ENCODE data around the gene AGAP2. TPM values are rescaled to one million over a fixed set of nuclear protein-coding genes. Genes with fewer than 3 reads are reported as not detected.
A peak's percentile ranks its signal among the peaks of the same experiment; 100 is the strongest.

Gene AGAP2
- total RNA-seq, 2 experiments from 2014 or later = 21.0 to 21.2 TPM

- Mint-ChIP-seq H3K27ac (no peak overlapping the region), H3K27me3 (peaks cover 35% of the 10 kb centered on the region), H3K4me3 (peak overlapping the region; percentile 86), H3K4me1 (ENCODE audit: low read depth) (peaks cover 46% of the 10 kb centered on the region), H3K36me3 (ENCODE audit: low read depth) (peaks cover 18% of the 10 kb centered on the region), H3K9me3 (no peaks in the 10 kb centered on the region)
- TF ChIP-seq CTCF (IDR thresholded peaks at IDR 0.05) = no peak
- no peak for ATAC-seq (ENCODE audit: poor library complexity)
- Histone ChIP-seq H3K4me1 (ENCODE audit: insufficient read depth, low read length) (peaks cover 33% of the 10 kb centered on the region), H3K27ac (ENCODE audit: low read depth in 1 of 2, low read length in 2 of 2) (no peak overlapping the region), H3K9me3 (ENCODE audit: control insufficient read depth in 1 of 2, insufficient read depth in 1 of 2, low read length in 2 of 2) (peaks cover 0 to 10% of the 10 kb centered on the region in 2 experiments), H3K36me3 (ENCODE audit: insufficient read depth, low read length) (peaks cover 2% of the 10 kb centered on the region), H3K27me3 (ENCODE audit: control insufficient read depth in 1 of 2, insufficient read depth in 2 of 2, low read length in 2 of 2) (peaks cover 27 to 31% of the 10 kb centered on the region in 2 experiments), H3K4me3 (ENCODE audit: low read length) (peak overlapping the region; percentile 60)
- ChIA-PET POLR2A (interaction anchor here (0.9 to 1.2 kb wide), 4 partner anchors 12 to 19 kb away, joined by 3 to 6 read pairs (median 3); partner anchors contain the start of genes CDK4, TSFM and TSPAN31), CTCF (interaction anchor here (1.3 to 2.8 kb wide), 2 partner anchors 8 to 19 kb away, joined by 5 to 18 read pairs; partner anchors contain the start of gene TSFM)
- intact Hi-C loops (cut with DNase I, micrococcal nuclease) = no loop called here
- DNase-seq = no peak
These were observed 25.5 kb upstream of the AGAP2 start for GRCh38 chr12:57763881-57764661.

- Histone ChIP-seq H3K27ac (ENCODE audit: low read depth in 1 of 2, low read length in 2 of 2) (no peak overlapping the region), H3K9me3 (ENCODE audit: control insufficient read depth in 1 of 2, insufficient read depth in 1 of 2, low read length in 2 of 2) (peaks cover 0 to 10% of the 10 kb centered on the region in 2 experiments), H3K4me3 (ENCODE audit: low read length) (no peak overlapping the region), H3K4me1 (ENCODE audit: insufficient read depth, low read length) (peaks cover 36% of the 10 kb centered on the region), H3K36me3 (ENCODE audit: insufficient read depth, low read length) (peaks cover 17% of the 10 kb centered on the region), H3K27me3 (ENCODE audit: control insufficient read depth in 1 of 2, insufficient read depth in 2 of 2, low read length in 2 of 2) (peaks cover 27 to 28% of the 10 kb centered on the region in 2 experiments)
- Mint-ChIP-seq H3K4me1 (ENCODE audit: low read depth) (peaks cover 52% of the 10 kb centered on the region), H3K9me3 (no peaks in the 10 kb centered on the region), H3K4me3 (no peak overlapping the region), H3K36me3 (ENCODE audit: low read depth) (peaks cover 21% of the 10 kb centered on the region), H3K27ac (no peak overlapping the region), H3K27me3 (peaks cover 35% of the 10 kb centered on the region)
- ATAC-seq (ENCODE audit: poor library complexity) (no peak), DNase-seq (no peak)
- CTCF ChIA-PET = no interaction called here
- POLR2A ChIA-PET = interaction anchor here (1.3 kb wide), 1 partner anchor 21 kb away, joined by 3 read pairs; the partner anchor contains the start of gene TSFM
- intact Hi-C loops (cut with DNase I, micrococcal nuclease) = no loop called here
- no peak for TF ChIP-seq CTCF (IDR thresholded peaks at IDR 0.05)
These were observed 23.9 kb upstream of the AGAP2 start for GRCh38 chr12:57762463-57762862.

- no peak for ATAC-seq (ENCODE audit: poor library complexity)
- DNase-seq = no peak
- Histone ChIP-seq H3K27ac (ENCODE audit: low read depth in 1 of 2, low read length in 2 of 2) (no peak overlapping the region), H3K4me1 (ENCODE audit: insufficient read depth, low read length) (peaks cover 38% of the 10 kb centered on the region), H3K36me3 (ENCODE audit: insufficient read depth, low read length) (peaks cover 17% of the 10 kb centered on the region), H3K4me3 (ENCODE audit: low read length) (no peak overlapping the region), H3K27me3 (ENCODE audit: control insufficient read depth in 1 of 2, insufficient read depth in 2 of 2, low read length in 2 of 2) (peaks cover 19 to 23% of the 10 kb centered on the region in 2 experiments), H3K9me3 (ENCODE audit: control insufficient read depth in 1 of 2, insufficient read depth in 1 of 2, low read length in 2 of 2) (peaks cover 0 to 5% of the 10 kb centered on the region in 2 experiments)
- POLR2A ChIA-PET = interaction anchor here (1.3 to 2.6 kb wide), 2 partner anchors 22 to 135 kb away, joined by 3 to 7 read pairs; partner anchors contain the start of gene TSFM
- no peak overlapping the region for H3K4me3 Mint-ChIP-seq
- peaks cover 32% of the 10 kb centered on the region for H3K27me3 Mint-ChIP-seq
- H3K4me1 Mint-ChIP-seq (ENCODE audit: low read depth) = peaks cover 53% of the 10 kb centered on the region
- no peaks in the 10 kb centered on the region for H3K9me3 Mint-ChIP-seq
- no peak for TF ChIP-seq CTCF (IDR thresholded peaks at IDR 0.05)
- CTCF ChIA-PET = no interaction called here
- intact Hi-C loops (cut with DNase I, micrococcal nuclease) = no loop called here
- H3K27ac Mint-ChIP-seq = no peak overlapping the region
- peaks cover 27% of the 10 kb centered on the region for H3K36me3 Mint-ChIP-seq (ENCODE audit: low read depth)
These were observed 23.0 kb upstream of the AGAP2 start for GRCh38 chr12:57761391-57761998.

All from CD4-positive, alpha-beta T cell (primary cell).